K562 (cell line): Measurements from ENCODE around the gene PPP1R14C. TPM values are rescaled to one million over a fixed set of nuclear protein-coding genes. Genes with fewer than 3 reads are reported as not detected.
A peak's percentile ranks its signal among the peaks of the same experiment; 100 is the strongest.

ENCODE experiments used
- ATAC-seq: fragments of 200-7000 bp; cut with Tn5 transposase; 3 replicates; pipeline ENCODE4 v1.9.1; 2020; ENCODE audit warnings: moderate library complexity
- BruUV-seq: library from RNA; stranded (reverse); fragments of 400-500 nt; replicated peaks from 2 replicates; lab custom pipeline; 2021; lab: Mats Ljungman, UMichigan
- CTCF ChIA-PET: fragments of 300-600 bp; formaldehyde crosslinking; extraction: SDS; loops from one replicate; lab custom pipeline; 2021; ENCODE audit warnings: low intra/inter-chr PET ratio; lab: Yijun Ruan, JAX
- POLR2A ChIA-PET: fragments of 300-600, 350-650 bp; sonication (Branson Sonifier 250); formaldehyde crosslinking; extraction: SDS; loops from one replicate; lab custom pipeline; 2021; ENCODE audit warnings: antibody characterized with exemption, inconsistent platforms; lab: Yijun Ruan, JAX
- DNase-seq, 4 experiments: peaks; one replicate each; pipeline versions ENCODE4 v3.0.0 to v3.0.0-alpha.2; 2011 to 2018; ENCODE audit warnings: low spot score in 3 of 4, mixed read lengths in 3 of 4; ENCODE audit errors: extremely low read depth in 1 of 4
- FAIRE-seq: peaks from 2 replicates; lab custom pipeline; 2011; peaks lifted over from hg19 to GRCh38; lab: Jason Lieb, UNC
- H2AFZ ChIP-seq: 2 replicates; pipeline ENCODE4 v1.6.0; 2011; ENCODE audit warnings: low read depth, low read length, control low read depth, inconsistent platforms
- H3K27ac ChIP-seq: fragments of 200-600 bp; 3 replicates; pipeline ENCODE4 v1.8.0; 2011; ENCODE audit warnings: low read depth, mild to moderate bottlenecking, control low read depth, inconsistent platforms, low read length, moderate library complexity, mixed read lengths; ENCODE audit errors: extremely low read depth
- H3K27me3 ChIP-seq, 2 experiments: fragments of 300-600 bp in 1 of 2; 2 replicates in 1 of 2; 3 replicates in 1 of 2; pipeline versions ENCODE4 v1.6.0 to v1.8.0; 2011; ENCODE audit warnings: inconsistent platforms in 2 of 2, low read length in 2 of 2, mild to moderate bottlenecking in 1 of 2, mixed read lengths in 1 of 2, moderate library complexity in 1 of 2; ENCODE audit not compliant: control insufficient read depth in 2 of 2, insufficient read depth in 2 of 2
- H3K36me3 ChIP-seq: fragments of 300-600 bp; 3 replicates; pipeline ENCODE4 v1.8.0; 2011; ENCODE audit warnings: mild to moderate bottlenecking, low read length, inconsistent platforms; ENCODE audit not compliant: control insufficient read depth, insufficient read depth
- H3K4me1 ChIP-seq, 2 experiments: fragments of 200-600 bp in 1 of 2; replicated peaks in 1 of 2; 2 replicates in 1 of 2; 3 replicates in 1 of 2; pipeline versions ENCODE4 v1.5.1 to v1.8.0; 2011; ENCODE audit warnings: inconsistent platforms in 2 of 2, low read length in 2 of 2, mild to moderate bottlenecking in 1 of 2, mixed read lengths in 1 of 2, moderate library complexity in 1 of 2; ENCODE audit not compliant: control insufficient read depth in 2 of 2, insufficient read depth in 2 of 2
- H3K4me2 ChIP-seq: 2 replicates; pipeline ENCODE4 v1.6.1; 2011; ENCODE audit warnings: low read length, control low read depth, inconsistent platforms, mixed read lengths; ENCODE audit not compliant: insufficient read depth
- H3K4me3 ChIP-seq: fragments of 200-600 bp; sonication (generic), shearing (Covaris generic); 2 replicates; pipeline ENCODE4 v1.5.1; 2016; ENCODE audit warnings: control low read depth, inconsistent platforms
- H3K79me2 ChIP-seq: fragments of 200-600 bp; 3 replicates; pipeline ENCODE4 v1.8.0; 2011; ENCODE audit warnings: low read length, inconsistent platforms; ENCODE audit not compliant: control insufficient read depth, insufficient read depth
- H3K9ac ChIP-seq, 2 experiments: 2 replicates each; pipeline versions ENCODE4 v1.6.0 to v1.6.1; 2011; ENCODE audit warnings: low read depth in 2 of 2, low read length in 2 of 2, control low read depth in 1 of 2, inconsistent platforms in 1 of 2, mild to moderate bottlenecking in 1 of 2, mixed read lengths in 1 of 2; ENCODE audit not compliant: insufficient read depth in 1 of 2
- H3K9me1 ChIP-seq: one replicate; pipeline ENCODE4 v1.6.0; 2011; ENCODE audit warnings: inconsistent platforms, mild to moderate bottlenecking, low read length, moderate library complexity; ENCODE audit not compliant: control insufficient read depth, insufficient read depth
- H3K9me3 ChIP-seq: replicated peaks from 2 replicates; pipeline ENCODE4 v1.5.1; 2011; ENCODE audit warnings: low read depth, low read length, inconsistent platforms; ENCODE audit not compliant: control insufficient read depth, insufficient read depth
- H4K20me1 ChIP-seq: replicated peaks from 2 replicates; pipeline ENCODE4 v1.6.1; 2011; ENCODE audit warnings: low read length, inconsistent platforms, mixed read lengths; ENCODE audit not compliant: control insufficient read depth, insufficient read depth
- AFF1 ChIP-seq, 2 experiments: fragments of 450-650 bp; IDR thresholded peaks; 2 replicates each; pipeline ENCODE4 v1.6.1; 2018; ENCODE audit warnings: mild to moderate bottlenecking in 2 of 2, low read depth in 1 of 2; ENCODE audit not compliant: partially characterized antibody in 2 of 2
- ILK ChIP-seq: fragments of 450-650 bp; IDR thresholded peaks from 2 replicates; pipeline ENCODE4 v1.6.1; 2016; ENCODE audit warnings: missing genetic modification characterization, low read depth, mild to moderate bottlenecking, missing compliant biosample characterization, moderate library complexity, borderline replicate concordance
- MITF ChIP-seq: IDR thresholded peaks from 2 replicates; pipeline ENCODE4 v1.6.1; 2014; ENCODE audit warnings: antibody characterized with exemption
- WGBS: fragments of 100-300 bp; shearing (Covaris generic); methylation state at CpG from one replicate; pipeline ENCODE4 v1.1.6; 2016; ENCODE audit warnings: low coverage, mixed read lengths; ENCODE audit not compliant: insufficient coverage; ENCODE audit errors: missing lambda C conversion rate; 5-methylcytosine and 5-hydroxymethylcytosine counted together
- in situ Hi-C: fragments of 300-500 bp; cut with MboI; formaldehyde crosslinking; loops from 4 replicates; pipeline ENCODE4 v1.15.0; 2018; ENCODE audit warnings: inconsistent platforms, mixed read lengths
- intact Hi-C: fragments of 100-400 bp; cut with micrococcal nuclease; formaldehyde crosslinking; loops from 2 replicates; pipeline ENCODE4 v1.14.2; 2022
- polyA plus RNA-seq, 8 experiments: library from polyadenylated mRNA; depleted of rRNA in 4 of 8; stranded (reverse) in 5 of 8; unstranded in 3 of 8; fragments of >200 nt; fragmentation: Nextera tagmentation in 2 of 8; fragmentation: Illumina TruSeq in 1 of 8; extraction: Ambion mirVana in 2 of 8; extraction: Trizol in 1 of 8; gene quantifications; 2 replicates each; pipeline versions ENCODE4 v1.2.1 to v1.2.3, GENCODE V29; 2011 to 2014; ENCODE audit warnings: inconsistent platforms in 1 of 8, missing spikeins in 1 of 8
- total RNA-seq, 7 experiments: library from RNA; depleted of rRNA in 6 of 7; stranded (reverse); fragments of >200 nt in 6 of 7; fragmentation: Illumina TruSeq in 2 of 7; extraction: Trizol in 2 of 7; gene quantifications; 2 replicates each; pipeline versions ENCODE4 v1.2.1 to v1.2.3, GENCODE V29; 2011 to 2021; ENCODE audit warnings: low replicate concordance in 1 of 7

PPP1R14C gene
- total and polyA plus RNA-seq, 9 of the 15 experiments (the other 6 are each of a cell fraction or from before 2014, with no cell fraction given): 4.5 to 16.6 (median 11.9) TPM

GRCh38 chr6:150163970-150164369 is 21.1 kb downstream of the PPP1R14C start:
- peaks cover 11 to 17% of the 10 kb centered on the region in 2 experiments; a peak in 4 of 5 replicates for H3K4me1 ChIP-seq
- no peaks in the 10 kb centered on the region for H3K9me1 ChIP-seq
- no peak overlapping the region for H3K9ac ChIP-seq
- ATAC-seq: no peak
- intact Hi-C loops (no loop called here), in situ Hi-C loops (no loop called here)
- CTCF ChIA-PET: no interaction called here
- no peaks in the 10 kb centered on the region for H3K9me3 ChIP-seq
- no peak for DNase-seq
- POLR2A ChIA-PET: no interaction called here
- no peak for FAIRE-seq
- peaks cover 28% of the 10 kb centered on the region for H3K79me2 ChIP-seq
- 80% methylated on average over 3 of the region's 3 CpGs for WGBS
- no peaks in the 10 kb centered on the region for H4K20me1 ChIP-seq
- BruUV-seq: no TSS peak
- no peak overlapping the region for H3K4me3 ChIP-seq
- H3K4me2 ChIP-seq: no peak overlapping the region
- H3K27ac ChIP-seq: no peak overlapping the region
- H3K36me3 ChIP-seq: no peaks in the 10 kb centered on the region
- H3K27me3 ChIP-seq: no peaks in the 10 kb centered on the region
- H2AFZ ChIP-seq: no peak overlapping the region
- no peak for TF ChIP-seq MITF
- TF ChIP-seq ILK (tag): 0 out of 2 replicates have a peak, but pooled peaks have one; percentile 37
- peak in 1 of 2 experiments; percentile 93 for TF ChIP-seq AFF1 (IDR thresholded peaks at IDR 0.05; ENCODE audit: low read depth in 1 of 2, partially characterized antibody in 2 of 2)
- TF ChIP-seq, all 486 proteins: peak for 2
